HEK293 (cell line): ENCODE measurements around the gene FES.
"Not testable (repeated sequence)": the region's sequence is repeated elsewhere in the genome, so short reads cannot be mapped to it uniquely, and the experiment has no call there.

ENCODE experiments used
- CTCF ChIP-seq: fragments of 450-650 bp; formaldehyde crosslinking; IDR thresholded peaks from 2 replicates; pipeline ENCODE4 v1.5.1; 2016; ENCODE audit warnings: missing biosample characterization, missing genetic modification characterization
- GLI4 ChIP-seq: fragments of 450-650 bp; formaldehyde crosslinking; IDR thresholded peaks from 2 replicates; pipeline ENCODE4 v1.5.1; 2016; ENCODE audit warnings: missing biosample characterization, missing genetic modification characterization
- GLIS1 ChIP-seq: fragments of 450-650 bp; formaldehyde crosslinking; IDR thresholded peaks from 2 replicates; pipeline ENCODE4 v1.5.1; 2016; ENCODE audit warnings: missing biosample characterization, missing genetic modification characterization
- SETDB1 ChIP-seq: IDR thresholded peaks from one replicate; pipeline ENCODE4 v1.6.1; 2017; ENCODE audit warnings: mild to moderate bottlenecking, low read length, moderate library complexity, mixed read lengths; ENCODE audit not compliant: insufficient read length
- ZNF792 ChIP-seq: fragments of 450-650 bp; formaldehyde crosslinking; IDR thresholded peaks from 2 replicates; pipeline ENCODE4 v1.5.1; 2016; ENCODE audit warnings: missing biosample characterization, missing genetic modification characterization

- TF ChIP-seq CTCF; SETDB1; GLI4; ZNF792 (tag by site-specific recombination); GLIS1: not testable (repeated sequence)
Observed at GRCh38 chr15:90909449-90909848, 25.1 kb downstream of the FES start.
